Tibial nerve (tissue), 4 donors: Measurements from ENCODE around the gene ATP13A2.

ENCODE experiments used
- CTCF ChIP-seq, 5 experiments: fragments of 200-600 bp in 3 of 5; fragments of 450-650 bp in 2 of 5; sonication (generic) in 3 of 5; IDR thresholded peaks; one replicate each; pipeline ENCODE4 v1.5.1; 2016 to 2019; ENCODE audit warnings: antibody characterized with exemption in 5 of 5, mild to moderate bottlenecking in 3 of 5, moderate library complexity in 2 of 5
- EP300 ChIP-seq, 2 donors: sonication (generic); formaldehyde crosslinking; IDR thresholded peaks; one replicate each; pipeline ENCODE4 v1.6.1; 2017; ENCODE audit warnings: antibody characterized with exemption in 2 of 2, mild to moderate bottlenecking in 1 of 2
- POLR2A ChIP-seq, 2 donors: fragments of 450-650 bp; IDR thresholded peaks; one replicate each; pipeline ENCODE4 v1.6.1; 2017; ENCODE audit warnings: antibody characterized with exemption in 2 of 2, mild to moderate bottlenecking in 2 of 2, moderate library complexity in 2 of 2

DNA sequence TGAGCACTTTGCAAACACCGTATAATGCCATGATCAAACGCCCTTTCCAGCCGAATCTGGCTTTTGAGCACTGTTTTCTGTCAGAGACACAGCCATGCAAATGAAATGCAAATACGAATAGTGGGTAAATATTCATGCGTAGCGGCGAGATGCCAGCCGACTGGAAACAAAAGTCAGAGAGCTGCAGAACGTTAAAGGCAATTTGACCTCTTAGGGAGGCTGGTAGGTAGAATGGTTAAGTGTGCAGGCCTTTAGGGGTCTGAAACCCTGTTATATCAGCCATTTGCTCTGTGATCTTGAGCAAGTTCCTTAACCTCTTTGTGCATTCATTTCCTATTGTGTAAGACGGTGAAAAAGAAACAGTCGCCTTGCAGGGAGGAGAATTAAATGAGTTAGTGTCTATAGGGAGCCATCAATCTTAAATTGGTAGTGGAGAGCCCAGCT, 48.6 kb upstream of the ATP13A2 start:
- TF ChIP-seq CTCF (IDR thresholded peaks at IDR 0.05) = no peak
- TF ChIP-seq EP300 (IDR thresholded peaks at IDR 0.05) = no peak
- TF ChIP-seq POLR2A (IDR thresholded peaks at IDR 0.05) = no peak
